Small intestine (tissue), 7 donors: ENCODE data around the gene C1orf198. TPM values are rescaled to one million over a fixed set of nuclear protein-coding genes. Genes with fewer than 3 reads are reported as not detected.

ENCODE experiments used
- DNase-seq, 2 donors: peaks; one replicate each; pipeline versions ENCODE4 v3.0.0 to v3.0.0-alpha.2; 2013
- FAIRE-seq: peaks from 2 replicates; lab custom pipeline; 2012; peaks lifted over from hg19 to GRCh38; lab: Jason Lieb, UNC
- H3K27ac ChIP-seq, 3 donors: one replicate each; pipeline ENCODE4 v1.5.1; 2013; ENCODE audit warnings: low read length in 2 of 3, mild to moderate bottlenecking in 2 of 3, control low read depth in 1 of 3, inconsistent platforms in 1 of 3, low read depth in 1 of 3, moderate library complexity in 1 of 3
- H3K27me3 ChIP-seq, 3 donors: one replicate each; pipeline ENCODE4 v1.6.1; 2013; ENCODE audit warnings: low read length in 3 of 3, inconsistent platforms in 1 of 3; ENCODE audit not compliant: control insufficient read depth in 3 of 3, insufficient read depth in 3 of 3
- H3K36me3 ChIP-seq, 3 donors: one replicate each; pipeline ENCODE4 v1.6.1; 2013; ENCODE audit warnings: low read length in 3 of 3, inconsistent platforms in 1 of 3, low read depth in 1 of 3, mild to moderate bottlenecking in 1 of 3, moderate library complexity in 1 of 3; ENCODE audit not compliant: control insufficient read depth in 3 of 3, insufficient read depth in 2 of 3
- H3K4me1 ChIP-seq, 3 donors: one replicate each; pipeline ENCODE4 v1.6.1; 2013; ENCODE audit warnings: low read length in 2 of 3, inconsistent platforms in 1 of 3, low read depth in 1 of 3, mild to moderate bottlenecking in 1 of 3, moderate library complexity in 1 of 3; ENCODE audit not compliant: control insufficient read depth in 3 of 3, insufficient read depth in 2 of 3
- H3K4me3 ChIP-seq, 3 donors: one replicate each; pipeline ENCODE4 v1.5.1; 2013; ENCODE audit warnings: low read length in 3 of 3, control low read depth in 1 of 3, inconsistent platforms in 1 of 3, low read depth in 1 of 3, mild to moderate bottlenecking in 1 of 3, moderate library complexity in 1 of 3
- H3K9me3 ChIP-seq, 2 donors: one replicate each; pipeline ENCODE4 v1.6.1; 2013; ENCODE audit warnings: low read depth in 1 of 2, low read length in 1 of 2; ENCODE audit not compliant: control insufficient read depth in 2 of 2, insufficient read depth in 1 of 2
- WGBS, 3 donors: extraction: QIAGEN DNeasy Blood & Tissue Kit; methylation state at CpG; one replicate each; pipeline ENCODE4 v1.1.7; 2013; 5-methylcytosine and 5-hydroxymethylcytosine counted together
- polyA plus RNA-seq, 4 donors: library from polyadenylated mRNA; stranded (reverse) in 3 of 4; unstranded in 1 of 4; fragments of 200-250 nt in 3 of 4; fragments of 120-200 nt in 1 of 4; gene quantifications; one replicate each; pipeline versions ENCODE4 v1.2.1 to v1.2.3, GENCODE V29; 2013
- donor health status: healthy with polysubstance abuse.
- donor health status: control.
- donor health status: control.
- donor health status: Bipolar disorder and iron deficiency.
- donor health status: healthy.

C1orf198 gene
- polyA plus RNA-seq, 4 donors = 6.0 to 19.5 (median 13.1) TPM

DNA sequence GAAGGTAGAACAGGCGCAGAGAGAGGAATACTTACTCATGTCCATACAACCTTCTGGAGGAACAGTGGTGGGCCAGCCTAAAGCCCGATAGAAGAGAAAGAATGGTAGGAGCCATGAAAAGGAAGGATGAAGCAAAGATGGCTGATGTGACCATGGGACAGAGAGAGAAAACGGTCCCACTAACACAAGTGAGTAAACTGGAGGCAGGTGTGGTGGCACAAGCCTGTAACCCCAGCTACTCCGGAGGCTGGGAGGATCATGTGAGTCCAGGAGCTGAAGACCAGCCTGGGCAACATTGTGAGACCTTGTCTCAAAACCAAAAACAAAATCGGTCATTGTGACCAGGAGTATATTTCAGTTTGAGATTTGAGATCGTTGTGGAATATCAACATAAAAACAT, 49.4 kb downstream of the C1orf198 start:
- Histone ChIP-seq H3K27ac (no peak overlapping the region), H3K4me1 (peaks cover 0 to 7% (median 0%) of the 10 kb centered on the region in 3 donors), H3K9me3 (no peaks in the 10 kb centered on the region), H3K27me3 (no peaks in the 10 kb centered on the region), H3K4me3 (no peak overlapping the region), H3K36me3 (no peaks in the 10 kb centered on the region)
- no peak for FAIRE-seq
- no peak for DNase-seq
- 86 to 93% (median 93%) methylated on average over 6 of the region's 6 CpGs for WGBS, 3 donors

DNA sequence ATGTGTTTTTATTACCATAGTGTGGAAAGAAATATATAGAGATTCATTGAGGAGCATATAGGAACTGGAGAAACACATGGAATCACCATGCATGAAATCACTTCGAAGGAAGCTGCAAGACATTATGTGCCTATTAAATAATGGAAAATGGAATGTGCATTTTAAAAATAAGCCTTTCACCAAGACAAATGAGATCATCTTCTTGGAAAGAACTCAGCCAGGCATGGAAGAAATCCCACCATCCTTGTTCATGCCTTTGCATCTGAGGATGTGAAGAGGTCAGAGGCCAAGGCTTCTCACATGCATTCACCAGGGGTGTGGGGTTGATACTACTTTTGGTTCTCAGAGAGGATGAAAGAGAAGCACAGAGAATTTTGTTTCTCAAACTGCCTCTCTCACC, 50.0 kb downstream of the C1orf198 start:
- Histone ChIP-seq H3K27me3 (no peaks in the 10 kb centered on the region), H3K4me3 (no peak overlapping the region), H3K9me3 (no peaks in the 10 kb centered on the region), H3K4me1 (peaks cover 0 to 2% (median 0%) of the 10 kb centered on the region in 3 donors), H3K27ac (no peak overlapping the region), H3K36me3 (no peaks in the 10 kb centered on the region)
- WGBS, 3 donors = 80 to 95% (median 90%) methylated on average over 1 of the region's 1 CpG
- no peak for FAIRE-seq
- DNase-seq = no peak

- FAIRE-seq (no peak), DNase-seq (no peak)
- Histone ChIP-seq H3K27me3 (no peaks in the 10 kb centered on the region), H3K4me3 (no peak overlapping the region), H3K36me3 (no peaks in the 10 kb centered on the region), H3K9me3 (no peaks in the 10 kb centered on the region), H3K4me1 (no peaks in the 10 kb centered on the region), H3K27ac (no peak overlapping the region)
Observed at GRCh38 chr1:230816018-230816417, 52.3 kb downstream of the C1orf198 start.

DNA sequence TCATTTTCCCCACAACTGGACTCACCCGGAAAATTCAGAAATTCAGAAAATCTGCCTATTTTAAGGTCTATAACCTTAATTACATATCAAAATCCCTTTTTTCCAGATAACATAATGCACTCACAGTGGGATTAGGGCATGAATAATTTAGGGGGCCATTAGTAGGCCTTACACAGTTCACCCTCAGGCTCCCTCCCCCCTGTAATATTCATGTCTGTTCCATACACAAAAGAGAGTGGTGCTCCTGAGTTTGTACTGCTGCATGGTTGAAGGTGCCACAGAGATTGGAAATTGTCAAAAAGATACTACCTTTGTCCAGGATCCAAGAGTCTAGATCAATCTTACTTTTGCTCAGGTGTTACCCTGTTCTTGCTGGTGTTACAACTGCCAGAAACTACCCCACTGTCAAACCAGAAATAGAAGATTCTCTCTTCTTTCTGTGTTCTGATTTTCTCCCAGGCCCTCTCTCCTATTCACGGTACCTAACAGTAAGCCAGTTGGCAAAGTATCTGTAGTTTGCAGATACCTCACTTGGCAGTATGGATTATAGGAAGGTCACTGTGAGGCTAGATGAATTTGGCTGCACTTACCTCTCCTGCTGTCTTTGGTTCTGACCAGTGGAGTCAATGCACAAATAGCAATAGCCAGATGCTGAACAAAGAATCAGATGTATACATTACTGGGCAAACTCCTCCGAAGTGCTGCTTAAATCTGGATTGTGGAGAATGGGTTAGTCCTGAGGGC, 53.2 kb downstream of the C1orf198 start:
- Histone ChIP-seq H3K9me3 (no peaks in the 10 kb centered on the region), H3K27me3 (no peaks in the 10 kb centered on the region), H3K27ac (no peak overlapping the region), H3K36me3 (no peaks in the 10 kb centered on the region), H3K4me1 (no peaks in the 10 kb centered on the region), H3K4me3 (no peak overlapping the region)
- no peak for DNase-seq
- WGBS, 3 donors = 61 to 74% (median 64%) methylated on average over 3 of the region's 3 CpGs
- FAIRE-seq = no peak

- H3K9me3 ChIP-seq = no peaks in the 10 kb centered on the region
- no peak overlapping the region for H3K4me3 ChIP-seq
- no peak overlapping the region for H3K27ac ChIP-seq
- FAIRE-seq (no peak), DNase-seq (no peak)
- no peaks in the 10 kb centered on the region for H3K4me1 ChIP-seq
- H3K36me3 ChIP-seq = no peaks in the 10 kb centered on the region
- 82 to 90% (median 84%) methylated on average over 2 of the region's 2 CpGs for WGBS, 3 donors
- no peaks in the 10 kb centered on the region for H3K27me3 ChIP-seq
Observed at GRCh38 chr1:230812568-230812967, 55.8 kb downstream of the C1orf198 start.

DNA sequence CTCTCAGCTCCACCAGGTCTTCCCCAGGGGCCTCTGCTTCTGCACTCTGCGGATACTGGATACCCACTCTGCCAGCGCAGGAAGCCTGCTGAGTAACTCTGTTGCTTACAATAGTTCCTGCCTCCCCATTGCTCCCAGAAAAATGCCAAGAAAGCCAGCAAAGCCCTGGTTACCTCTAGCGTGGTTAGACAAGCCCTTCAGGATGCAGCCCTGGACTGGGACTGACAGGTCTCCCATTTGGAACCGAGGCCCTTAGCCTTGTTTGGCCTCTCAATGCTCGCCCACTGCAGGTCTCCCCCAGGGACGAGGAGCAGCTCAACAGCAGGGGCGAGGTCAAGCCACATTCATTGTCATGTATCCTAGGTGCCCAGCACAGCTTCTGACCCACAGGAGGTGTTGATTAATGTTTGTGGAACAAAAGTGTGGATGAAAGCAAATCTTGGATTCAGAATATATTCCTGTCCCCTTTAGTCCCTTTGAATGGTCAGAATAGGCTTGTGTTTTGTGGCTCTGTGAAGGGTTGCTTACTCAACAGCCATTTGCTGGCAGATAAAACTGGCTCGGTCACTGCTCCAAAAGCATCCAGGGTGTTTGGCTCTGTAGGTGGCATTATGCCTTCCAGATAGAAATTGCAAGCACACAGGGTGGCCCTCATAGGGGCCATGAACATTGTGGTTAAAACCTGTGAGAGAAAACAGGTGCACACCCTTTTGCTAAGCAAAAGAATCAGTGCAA, 58.9 kb downstream of the C1orf198 start:
- FAIRE-seq (no peak), DNase-seq (no peak)
- 82 to 87% (median 85%) methylated on average over 8 of the region's 8 CpGs for WGBS, 3 donors
- Histone ChIP-seq H3K36me3 (no peaks in the 10 kb centered on the region), H3K4me1 (no peaks in the 10 kb centered on the region), H3K4me3 (no peak overlapping the region), H3K9me3 (no peaks in the 10 kb centered on the region), H3K27me3 (no peaks in the 10 kb centered on the region), H3K27ac (no peak overlapping the region)

DNA sequence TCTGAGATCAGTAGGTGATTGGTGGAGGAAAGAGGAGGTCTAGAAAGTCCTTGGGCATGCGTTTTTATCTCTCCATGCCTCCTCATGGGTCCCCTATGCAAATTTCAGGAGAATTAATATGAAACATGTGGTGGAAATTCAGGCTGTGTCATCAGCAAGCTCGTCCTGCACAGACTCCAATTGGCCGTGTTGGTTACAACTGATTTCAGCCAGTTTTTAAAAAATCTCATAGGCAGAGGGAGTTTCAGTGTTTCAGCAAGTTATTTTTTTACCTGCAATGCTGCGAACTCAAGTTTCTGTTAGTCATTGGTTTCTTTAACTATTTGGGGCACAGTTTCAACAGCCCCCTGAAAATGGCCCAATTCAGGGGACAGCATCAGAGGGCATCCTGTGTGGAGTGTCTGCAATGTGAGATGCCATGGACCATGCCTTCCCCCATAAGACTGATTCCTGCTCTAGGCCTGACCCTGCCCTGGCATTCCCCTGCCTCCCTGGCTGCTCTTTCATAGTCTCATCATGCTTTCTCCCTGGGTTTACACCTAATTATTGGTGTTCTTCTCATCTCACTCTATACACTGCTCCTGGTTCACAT, 59.9 kb downstream of the C1orf198 start:
- H3K36me3 ChIP-seq = no peaks in the 10 kb centered on the region
- no peaks in the 10 kb centered on the region for H3K9me3 ChIP-seq
- no peak overlapping the region for H3K27ac ChIP-seq
- 68 to 84% (median 73%) methylated on average over 4 of the region's 4 CpGs for WGBS, 3 donors
- no peak overlapping the region for H3K4me3 ChIP-seq
- DNase-seq (no peak), FAIRE-seq (no peak)
- no peaks in the 10 kb centered on the region for H3K27me3 ChIP-seq
- no peaks in the 10 kb centered on the region for H3K4me1 ChIP-seq

DNA sequence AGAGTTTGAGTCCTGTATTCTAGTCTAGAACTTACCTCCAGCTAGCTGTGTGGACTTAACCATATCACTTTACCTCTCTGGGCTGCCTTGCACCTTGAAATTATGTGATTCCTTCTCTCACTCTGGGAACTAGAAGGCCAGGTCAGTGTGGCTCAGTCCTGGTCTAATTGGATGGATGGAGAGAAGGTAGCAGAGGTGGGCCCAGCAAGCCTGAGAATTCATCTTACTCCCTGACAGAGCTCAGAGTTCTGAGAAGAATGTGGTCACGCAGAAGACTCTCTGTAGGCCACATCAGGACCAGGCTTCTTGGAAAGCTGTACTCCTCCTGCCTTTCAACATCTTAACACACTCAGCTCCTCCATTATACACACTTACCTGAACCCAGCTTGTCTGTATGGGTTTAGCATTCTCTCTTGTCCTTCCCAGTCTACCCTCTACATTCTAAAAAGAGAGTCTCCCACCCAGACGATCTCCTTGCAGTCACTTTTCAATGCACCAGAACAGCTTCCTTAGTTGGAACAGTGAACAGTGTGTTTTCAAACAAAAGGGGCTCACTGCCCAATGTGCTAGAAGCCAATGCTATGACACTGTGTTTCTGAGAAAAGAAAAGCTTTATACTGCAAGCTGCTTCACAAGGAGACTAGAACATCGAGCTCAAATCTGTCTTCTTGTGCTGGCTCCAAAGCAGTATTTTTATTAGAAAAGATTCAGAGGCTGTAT, 60.6 kb downstream of the C1orf198 start:
- H3K9me3 ChIP-seq = no peaks in the 10 kb centered on the region
- H3K27me3 ChIP-seq = no peaks in the 10 kb centered on the region
- no peaks in the 10 kb centered on the region for H3K36me3 ChIP-seq
- H3K27ac ChIP-seq = no peak overlapping the region
- no peaks in the 10 kb centered on the region for H3K4me1 ChIP-seq
- 79 to 93% (median 85%) methylated on average over 3 of the region's 3 CpGs for WGBS, 3 donors
- FAIRE-seq (no peak), DNase-seq (no peak)
- no peak overlapping the region for H3K4me3 ChIP-seq
